MCF 10A (cell line): ENCODE results near the gene RIIAD1. TPM values are rescaled to one million over a fixed set of nuclear protein-coding genes. Genes with fewer than 3 reads are reported as not detected.

Source experiments
- BruUV-seq: library from RNA; stranded (reverse); fragments of 400-500 nt; replicated peaks from 2 replicates; lab custom pipeline; 2021; lab: Mats Ljungman, UMichigan
- CTCF ChIA-PET: fragments of 300-600 bp; sonication (Branson Sonifier 250); formaldehyde crosslinking; extraction: SDS; loops from one replicate; lab custom pipeline; 2021; ENCODE audit warnings: antibody characterized with exemption, inconsistent platforms; lab: Yijun Ruan, JAX
- POLR2A ChIA-PET: fragments of 300-600, 350-650 bp; sonication (Branson Sonifier 250); formaldehyde crosslinking; extraction: SDS; loops from one replicate; lab custom pipeline; 2020; ENCODE audit warnings: antibody characterized with exemption, inconsistent platforms; lab: Yijun Ruan, JAX
- DNase-seq: peaks from one replicate; pipeline ENCODE4 v3.0.0-alpha.2; 2018; ENCODE audit not compliant: unreplicated experiment
- H3K27ac Mint-ChIP-seq: one replicate; pipeline ENCODE4 v1.8.0; 2022; ENCODE audit warnings: mild to moderate bottlenecking, low read depth, mixed read lengths; ENCODE audit not compliant: unreplicated experiment
- H3K27me3 Mint-ChIP-seq: one replicate; pipeline ENCODE4 v1.8.0; 2022; ENCODE audit warnings: mixed read lengths; ENCODE audit not compliant: insufficient read depth, unreplicated experiment
- H3K36me3 Mint-ChIP-seq: one replicate; pipeline ENCODE4 v1.8.0; 2022; ENCODE audit warnings: mild to moderate bottlenecking, moderate library complexity, mixed read lengths; ENCODE audit not compliant: insufficient read depth, unreplicated experiment
- H3K4me1 Mint-ChIP-seq: one replicate; pipeline ENCODE4 v1.8.0; 2022; ENCODE audit warnings: mixed read lengths; ENCODE audit not compliant: insufficient read depth, unreplicated experiment
- H3K4me3 Mint-ChIP-seq: one replicate; pipeline ENCODE4 v1.8.0; 2022; ENCODE audit warnings: mild to moderate bottlenecking, moderate library complexity, mixed read lengths; ENCODE audit not compliant: unreplicated experiment
- H3K9me3 Mint-ChIP-seq: one replicate; pipeline ENCODE4 v1.8.0; 2022; ENCODE audit warnings: mixed read lengths; ENCODE audit not compliant: unreplicated experiment
- CTCF ChIP-seq: fragments of 200-600 bp; IDR thresholded peaks from one replicate; pipeline ENCODE4 v1.8.0; 2022; ENCODE audit warnings: antibody characterized with exemption, mild to moderate bottlenecking; ENCODE audit not compliant: unreplicated experiment
- intact Hi-C: fragments of 100-400 bp; cut with micrococcal nuclease; formaldehyde crosslinking; loops from 2 replicates; pipeline ENCODE4 v1.14.1; 2022
- total RNA-seq: library from RNA; stranded (reverse); gene quantifications from 2 replicates; pipeline ENCODE4 v1.2.3, GENCODE V29; 2022

Gene RIIAD1
- total RNA-seq, 1 experiment from 2014 or later, result not detected

- no peak for TF ChIP-seq CTCF
- Mint-ChIP-seq H3K36me3 (no peaks in the 10 kb centered on the region), H3K27me3 (no peaks in the 10 kb centered on the region), H3K4me3 (no peak overlapping the region), H3K9me3 (no peaks in the 10 kb centered on the region), H3K27ac (no peak overlapping the region), H3K4me1 (peaks cover 6% of the 10 kb centered on the region)
- intact Hi-C loops, result no loop called here
- BruUV-seq, result no TSS peak
- ChIA-PET POLR2A (interaction anchor here (1.3 to 4.2 kb wide), 2 partner anchors 11 to 13 kb away, joined by 4 to 17 read pairs; partner anchors contain the start of gene MRPL9), CTCF (interaction anchor here (1.0 to 1.8 kb wide), 2 partner anchors 9 to 183 kb away, joined by 4 to 6 read pairs; no protein-coding TSS in a partner anchor)
- no peak for DNase-seq
Measured at GRCh38 chr1:151776665-151777062, 55.3 kb downstream of the RIIAD1 start.

GRCh38 chr1:151777317-151777716 is 56.0 kb downstream of the RIIAD1 start:
- no peak overlapping the region for H3K27ac Mint-ChIP-seq
- H3K4me3 Mint-ChIP-seq, result no peak overlapping the region
- H3K36me3 Mint-ChIP-seq, result no peaks in the 10 kb centered on the region
- BruUV-seq, result no TSS peak
- peaks cover 6% of the 10 kb centered on the region for H3K4me1 Mint-ChIP-seq
- intact Hi-C loops, result no loop called here
- no peak for TF ChIP-seq CTCF
- DNase-seq, result no peak
- H3K9me3 Mint-ChIP-seq, result no peaks in the 10 kb centered on the region
- ChIA-PET POLR2A (interaction anchor here (4.2 kb wide), 1 partner anchor 14 kb away, joined by 17 read pairs; the partner anchor contains the start of gene MRPL9), CTCF (interaction anchor here (0.6 to 1.0 kb wide), 6 partner anchors 8 to 156 kb away, joined by 3 to 4 read pairs (median 4); no protein-coding TSS in a partner anchor)
- no peaks in the 10 kb centered on the region for H3K27me3 Mint-ChIP-seq

Other genes starting within 250 kb of the RIIAD1 start
- 0.32 and 0.33 TPM in 2 replicates for gene CGN, start 210.1 kb upstream of the RIIAD1 start, total RNA-seq
- 90.6 and 162 TPM in 2 replicates for gene TUFT1, start 181.2 kb upstream of the RIIAD1 start, total RNA-seq
- 36.9 and 43.1 TPM in 2 replicates for gene SNX27, start 109.5 kb upstream of the RIIAD1 start, total RNA-seq
- not detected in 2 replicates for gene CELF3, start 4.7 kb upstream of the RIIAD1 start, total RNA-seq
- 145 and 146 TPM in 2 replicates for gene MRPL9, start 42.0 kb downstream of the RIIAD1 start, total RNA-seq
- gene TDRKH, start 69.0 kb downstream of the RIIAD1 start, total RNA-seq, result 5.6 and 10.6 TPM in 2 replicates
- gene LINGO4, start 83.9 kb downstream of the RIIAD1 start, total RNA-seq, result 0.10 TPM in 1 of 2 replicates, not detected in the other
- gene RORC, start 110.3 kb downstream of the RIIAD1 start, total RNA-seq, result 0.40 and 0.81 TPM in 2 replicates
- gene C2CD4D, start 118.3 kb downstream of the RIIAD1 start, total RNA-seq, result not detected in 2 replicates
- not detected in 2 replicates for gene THEM5, start 132.2 kb downstream of the RIIAD1 start, total RNA-seq
- gene THEM4, start 188.0 kb downstream of the RIIAD1 start, total RNA-seq, result 27.5 and 29.1 TPM in 2 replicates